IPS-NIHi7 (cell line): ENCODE measurements around the gene BCAM.
"Not testable (repeated sequence)": the region's sequence is repeated elsewhere in the genome, so short reads cannot be mapped to it uniquely, and the experiment has no call there.

Experiments used
- DNase-seq: peaks from one replicate; pipeline ENCODE4 v3.0.0; 2012; ENCODE audit warnings: mixed read lengths; ENCODE audit errors: extremely low spot score

Gene BCAM, protein sequence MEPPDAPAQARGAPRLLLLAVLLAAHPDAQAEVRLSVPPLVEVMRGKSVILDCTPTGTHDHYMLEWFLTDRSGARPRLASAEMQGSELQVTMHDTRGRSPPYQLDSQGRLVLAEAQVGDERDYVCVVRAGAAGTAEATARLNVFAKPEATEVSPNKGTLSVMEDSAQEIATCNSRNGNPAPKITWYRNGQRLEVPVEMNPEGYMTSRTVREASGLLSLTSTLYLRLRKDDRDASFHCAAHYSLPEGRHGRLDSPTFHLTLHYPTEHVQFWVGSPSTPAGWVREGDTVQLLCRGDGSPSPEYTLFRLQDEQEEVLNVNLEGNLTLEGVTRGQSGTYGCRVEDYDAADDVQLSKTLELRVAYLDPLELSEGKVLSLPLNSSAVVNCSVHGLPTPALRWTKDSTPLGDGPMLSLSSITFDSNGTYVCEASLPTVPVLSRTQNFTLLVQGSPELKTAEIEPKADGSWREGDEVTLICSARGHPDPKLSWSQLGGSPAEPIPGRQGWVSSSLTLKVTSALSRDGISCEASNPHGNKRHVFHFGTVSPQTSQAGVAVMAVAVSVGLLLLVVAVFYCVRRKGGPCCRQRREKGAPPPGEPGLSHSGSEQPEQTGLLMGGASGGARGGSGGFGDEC

GRCh38 chr19:44808463-44809371 lies at the start of gene BCAM:
TSS of gene BCAM (plus strand) at chr19:44809103. CDS start at chr19:44809125, 22 bp downstream.
- peak; percentile 95 for DNase-seq

DNA sequence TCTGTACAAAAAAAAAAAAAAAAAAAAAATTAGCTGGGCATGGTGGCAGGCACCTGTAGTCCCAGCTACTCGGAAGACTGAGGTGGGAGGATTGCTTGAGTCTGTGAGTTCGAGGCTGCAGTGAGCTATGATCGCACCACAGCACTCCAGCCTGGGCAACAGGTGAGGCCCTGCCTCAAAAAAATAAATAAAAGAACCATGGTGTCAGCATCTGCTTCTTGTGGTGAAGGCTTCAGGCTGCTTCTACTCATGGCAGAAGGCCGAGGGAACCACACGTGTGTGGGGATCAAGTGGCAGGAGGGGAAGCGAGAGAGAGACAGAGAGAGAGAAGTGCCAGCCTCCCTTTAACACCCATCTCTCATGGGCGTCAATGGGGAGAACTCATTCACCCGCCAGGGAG lies 46.9 kb upstream of the BCAM start:
- no peak for DNase-seq

GRCh38 chr19:44765033-44765948 lies 43.6 kb upstream of the BCAM start:
- DNase-seq = no peak

DNA sequence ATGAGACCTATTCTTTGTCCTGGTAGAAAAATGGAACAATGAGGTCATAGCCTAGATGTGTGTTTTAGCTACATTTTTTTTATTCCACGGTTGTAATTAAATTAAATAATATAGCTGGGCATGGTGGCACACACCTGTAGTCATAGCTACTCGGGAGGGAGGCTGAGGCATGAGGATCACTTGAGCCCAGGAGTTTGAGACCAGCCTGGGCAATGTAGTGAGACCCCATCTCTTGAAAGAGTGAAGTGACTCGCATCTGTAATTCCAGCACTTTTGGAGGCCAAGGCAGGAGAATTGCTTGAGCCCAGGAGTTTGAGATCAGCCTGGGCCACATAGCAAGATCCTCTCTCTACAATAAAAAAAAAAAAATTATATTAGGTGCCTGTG lies 43.0 kb upstream of the BCAM start:
- no peak for DNase-seq

DNA sequence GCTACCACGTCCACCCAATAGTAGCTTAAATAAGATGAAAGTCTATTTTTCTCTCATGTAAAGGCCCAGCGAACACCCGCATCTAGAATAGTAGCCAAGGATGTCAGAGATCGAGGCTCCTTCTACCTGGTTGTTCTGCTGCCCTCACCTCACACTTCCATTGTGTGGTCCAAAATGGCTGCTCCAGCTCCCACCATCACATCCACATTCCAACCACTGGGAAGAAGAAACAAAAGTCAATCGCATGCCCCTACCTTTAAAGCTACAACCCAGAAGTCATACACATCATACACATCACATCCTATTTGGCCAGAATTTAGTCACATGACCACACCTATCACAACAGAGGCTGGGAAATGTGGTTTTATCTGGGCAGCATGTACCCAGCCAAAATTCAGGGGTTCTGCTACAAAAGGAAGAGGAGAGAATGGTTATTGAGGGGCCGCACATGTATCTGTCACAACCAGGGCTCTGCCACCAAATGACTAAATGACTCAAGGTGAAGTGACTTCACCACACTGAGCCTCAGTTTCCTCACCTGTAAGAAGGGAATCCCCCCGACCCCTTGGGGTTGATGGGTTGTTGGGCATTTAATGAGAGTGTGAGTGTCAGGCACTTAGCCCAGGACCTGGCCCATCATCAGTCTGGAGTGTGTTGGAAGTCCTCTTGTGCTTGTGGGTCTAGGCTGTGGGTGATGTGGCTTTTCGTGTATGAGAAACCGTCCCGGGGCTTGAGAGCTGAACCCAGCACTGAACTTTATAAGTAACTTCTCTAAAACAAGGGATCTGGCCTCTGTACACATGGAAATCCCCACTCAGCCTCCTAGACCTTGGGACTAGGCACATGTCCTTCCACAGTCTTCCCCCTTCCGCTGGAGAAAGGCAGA lies 41.4 kb upstream of the BCAM start:
- DNase-seq = no peak

DNA sequence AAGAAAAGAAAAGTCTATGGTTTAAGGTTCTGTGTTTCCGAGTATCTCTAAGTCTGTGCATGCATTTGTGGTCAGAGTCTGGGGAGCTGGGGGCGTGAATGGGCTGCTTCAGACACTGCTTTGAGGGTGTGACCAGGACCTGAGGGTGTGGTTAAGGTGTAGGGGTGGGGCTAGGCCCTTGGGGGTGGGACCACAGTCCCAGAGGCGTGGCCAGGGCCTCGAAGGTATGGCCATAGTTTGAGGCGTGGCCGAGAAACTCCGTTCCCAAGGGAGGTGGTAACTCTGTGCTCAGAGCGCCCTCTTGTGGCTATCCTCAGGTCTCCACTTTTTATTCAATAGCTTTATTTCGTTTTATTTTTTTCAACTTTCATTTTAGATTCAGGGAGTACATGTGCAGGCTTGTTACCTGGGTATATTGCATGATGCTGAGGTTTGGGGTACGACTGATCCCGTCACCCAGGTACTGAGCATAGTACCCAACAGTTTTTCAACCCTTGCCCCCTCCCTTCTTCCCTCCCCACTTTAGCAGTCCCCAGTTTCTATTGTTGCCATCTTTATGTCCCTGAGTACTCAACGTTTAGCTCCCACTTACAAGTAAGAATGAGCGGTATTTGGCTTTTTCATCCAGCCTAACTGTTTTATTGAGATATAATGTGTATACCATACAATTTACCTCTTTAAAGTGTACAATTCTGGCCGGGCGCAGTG lies 38.2 kb upstream of the BCAM start:
- DNase-seq = peak; percentile 100

DNA sequence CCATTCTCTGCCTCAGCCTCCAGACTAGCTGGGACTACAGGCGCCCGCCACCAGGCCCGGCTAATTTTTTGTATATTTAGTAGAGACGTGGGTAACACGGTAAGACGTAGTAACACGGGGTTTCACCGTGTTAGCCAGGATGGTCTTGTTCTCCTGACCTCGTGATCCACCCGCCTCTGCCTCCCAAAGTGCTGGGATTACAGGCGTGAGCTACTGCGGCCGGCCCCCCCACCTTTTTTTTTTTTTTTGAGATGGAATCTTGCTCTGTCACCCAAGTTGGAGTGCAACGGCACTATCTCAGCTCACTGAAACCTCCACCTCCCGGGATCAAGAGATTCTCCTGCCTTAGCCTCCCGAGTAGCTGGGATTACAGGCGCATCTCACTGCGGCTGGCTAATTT lies 36.8 kb upstream of the BCAM start:
- not testable (repeated sequence) for DNase-seq

GRCh38 chr19:44772959-44773358 lies 35.9 kb upstream of the BCAM start:
- no peak for DNase-seq

DNA sequence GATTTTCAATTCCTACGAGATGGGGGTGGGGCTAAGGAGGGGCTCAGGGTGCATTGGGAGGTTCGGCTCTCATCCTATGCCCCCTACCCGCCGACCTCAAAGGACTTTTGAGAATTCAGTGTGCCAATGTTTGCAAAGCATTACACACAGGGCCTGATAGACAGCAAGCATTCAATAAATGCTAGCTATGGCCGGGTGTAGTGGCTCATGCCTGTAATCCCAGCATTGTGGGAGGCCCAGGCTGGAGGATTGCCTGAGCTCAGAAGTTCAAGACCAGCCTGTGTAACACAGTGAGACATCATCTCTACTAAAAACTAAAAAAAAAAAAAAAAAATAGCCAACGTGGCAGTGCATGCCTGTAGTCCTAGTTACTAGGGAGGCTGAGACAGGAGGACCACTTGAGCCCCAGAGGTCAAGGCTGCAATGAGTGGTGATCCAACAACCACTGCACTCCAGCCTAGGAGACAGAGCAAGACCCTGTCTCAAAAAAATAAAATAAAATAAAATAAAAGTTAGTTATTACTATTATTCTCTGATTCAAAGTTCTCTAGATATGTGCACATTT lies 33.1 kb upstream of the BCAM start:
- DNase-seq = no peak

DNA sequence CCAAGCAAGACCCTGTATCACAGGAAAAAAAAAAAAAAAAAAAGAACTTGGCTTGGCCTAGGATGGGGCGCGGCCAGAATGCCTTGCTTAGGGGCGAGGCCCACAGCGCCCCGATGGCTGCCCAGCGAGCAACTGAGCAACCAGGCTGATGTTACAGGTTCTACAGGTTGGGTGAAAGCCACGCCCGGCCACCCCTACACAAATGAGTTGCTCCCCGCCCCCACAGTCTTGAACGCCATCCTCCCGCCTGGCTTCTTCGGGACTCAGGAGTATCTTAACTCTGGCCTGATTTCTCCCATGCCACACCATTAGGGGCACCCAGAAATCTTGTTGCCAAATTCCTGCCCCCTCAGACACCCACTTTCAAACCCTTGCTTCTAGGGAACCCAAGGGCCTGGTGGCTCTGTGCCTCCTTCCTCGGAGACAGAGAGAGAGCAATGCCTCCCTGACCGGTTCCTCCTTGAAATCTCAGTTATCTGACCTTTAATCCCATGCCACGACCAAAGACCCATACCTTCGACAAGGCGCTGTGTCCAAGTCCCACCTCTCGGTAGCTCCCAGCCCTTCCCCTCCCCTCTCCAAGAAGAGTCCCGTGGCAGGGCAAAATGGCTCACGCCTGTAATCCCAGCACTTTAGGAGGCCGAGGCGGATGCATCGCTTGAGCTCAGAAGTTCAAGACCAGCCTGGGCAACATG lies 32.4 kb upstream of the BCAM start:
- DNase-seq = no peak

DNA sequence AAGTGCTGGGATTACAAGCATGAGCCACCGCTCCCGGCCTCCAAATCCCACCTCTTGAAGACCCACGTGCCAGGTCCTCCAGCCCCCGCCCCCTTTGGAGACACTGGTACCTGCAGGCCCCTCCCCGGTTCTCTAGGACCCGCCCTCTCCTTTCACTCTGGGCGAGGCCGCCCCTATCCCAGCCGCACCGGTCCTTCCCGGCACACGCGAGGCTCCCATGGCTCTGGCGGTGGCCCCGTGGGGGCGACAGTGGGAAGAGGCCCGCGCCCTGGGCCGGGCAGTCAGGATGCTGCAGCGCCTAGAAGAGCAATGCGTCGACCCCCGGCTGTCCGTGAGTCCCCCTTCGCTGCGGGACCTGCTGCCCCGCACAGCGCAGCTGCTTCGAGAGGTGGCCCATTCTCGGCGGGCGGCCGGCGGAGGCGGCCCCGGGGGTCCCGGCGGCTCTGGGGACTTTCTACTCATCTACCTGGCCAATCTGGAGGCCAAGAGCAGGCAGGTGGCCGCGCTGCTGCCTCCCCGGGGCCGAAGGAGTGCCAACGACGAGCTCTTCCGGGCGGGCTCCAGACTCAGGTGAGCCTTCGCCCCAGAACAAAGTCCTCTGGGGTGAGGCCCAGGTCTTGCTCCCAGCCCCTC lies 31.1 kb upstream of the BCAM start, which contains the start of gene CBLC:
Gene CBLC, plus strand, starts transcription at position 176 of the 633 bp plus-strand sequence. Its CDS starts 42 bp downstream, at position 218.
- peak; percentile 96 for DNase-seq

- DNase-seq = no peak
Measured at GRCh38 chr19:44779150-44779549, 29.8 kb upstream of the BCAM start.

DNA sequence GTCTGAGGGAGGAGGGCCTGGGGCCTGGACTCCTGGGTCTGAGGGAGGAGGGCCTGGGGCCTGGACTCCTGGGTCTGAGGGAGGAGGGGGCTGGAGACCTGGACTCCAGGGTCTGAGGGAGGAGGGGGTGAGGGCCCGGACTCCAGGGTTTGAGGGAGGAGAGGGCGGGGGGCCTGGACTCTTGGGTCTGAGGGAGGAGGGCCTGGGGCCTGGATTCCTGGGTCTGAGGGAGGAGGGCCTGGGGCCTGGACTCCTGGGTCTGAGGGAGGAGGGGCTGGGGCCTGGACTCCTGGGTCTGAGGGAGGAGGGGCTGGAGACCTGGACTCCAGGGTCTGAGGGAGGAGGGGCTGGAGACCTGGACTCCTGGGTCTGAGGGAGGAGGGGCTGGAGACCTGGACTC lies 27.2 kb upstream of the BCAM start:
- DNase-seq = not testable (repeated sequence)

DNA sequence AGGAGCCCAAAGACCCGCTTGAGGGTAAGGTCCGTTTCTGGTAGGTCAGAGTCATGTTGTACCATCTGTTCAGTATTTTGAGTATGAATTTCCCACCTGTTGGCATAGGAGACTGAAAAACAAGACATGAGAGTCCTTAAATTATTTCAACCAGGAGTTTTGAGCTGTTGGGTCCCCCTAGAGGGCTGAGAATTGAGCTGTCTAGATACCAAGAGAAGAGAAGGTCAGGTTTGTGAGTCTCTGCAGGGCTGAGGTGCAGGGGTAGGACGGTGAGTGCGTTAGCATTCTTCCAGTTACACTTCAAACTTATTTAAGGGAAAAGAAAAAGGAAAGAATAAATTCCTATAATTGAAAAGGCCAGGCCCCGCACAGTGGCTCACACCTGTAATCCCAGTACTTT lies 26.2 kb upstream of the BCAM start:
- no peak for DNase-seq

- DNase-seq = no peak
Measured at GRCh38 chr19:44783545-44783944, 25.4 kb upstream of the BCAM start.

- no peak for DNase-seq
Measured at GRCh38 chr19:44785271-44785670, 23.6 kb upstream of the BCAM start.

- no peak for DNase-seq
Measured at GRCh38 chr19:44785993-44786392, 22.9 kb upstream of the BCAM start.

- no peak for DNase-seq
Measured at GRCh38 chr19:44788971-44789370, 19.9 kb upstream of the BCAM start.
